Measurements from ENCODE around the gene KCNQ5.

- no peak for TF ChIP-seq POLR2A (IDR thresholded peaks at IDR 0.05)
- no peak for TF ChIP-seq CTCF (IDR thresholded peaks at IDR 0.05)
These were observed 578.4 kb downstream of the KCNQ5 start for GRCh38 chr6:73200247-73200646.
